Esophagus squamous epithelium (tissue), 4 donors: Measurements from ENCODE around the gene GPATCH2L.

Experiments
- CTCF ChIP-seq, 6 experiments: fragments of 450-650 bp in 4 of 6; fragments of 200-600 bp in 2 of 6; sonication (generic) in 2 of 6; IDR thresholded peaks; one replicate each; pipeline ENCODE4 v1.5.1; 2016 to 2019; ENCODE audit warnings: antibody characterized with exemption in 6 of 6, mild to moderate bottlenecking in 4 of 6, moderate library complexity in 4 of 6
- POLR2A ChIP-seq, 4 donors: fragments of 450-650 bp; IDR thresholded peaks; one replicate each; pipeline ENCODE4 v1.6.1; 2017; ENCODE audit warnings: antibody characterized with exemption in 4 of 4, mild to moderate bottlenecking in 4 of 4, moderate library complexity in 3 of 4

GRCh38 chr14:76175942-76176341 is 24.2 kb downstream of the GPATCH2L start:
- TF ChIP-seq CTCF (IDR thresholded peaks at IDR 0.05) (no peak), POLR2A (IDR thresholded peaks at IDR 0.05) (no peak)
